Measurements from ENCODE around the gene RCSD1.
"Not testable (repeated sequence)": the region's sequence is repeated elsewhere in the genome, so short reads cannot be mapped to it uniquely, and the experiment has no call there.

RCSD1 gene

DNA sequence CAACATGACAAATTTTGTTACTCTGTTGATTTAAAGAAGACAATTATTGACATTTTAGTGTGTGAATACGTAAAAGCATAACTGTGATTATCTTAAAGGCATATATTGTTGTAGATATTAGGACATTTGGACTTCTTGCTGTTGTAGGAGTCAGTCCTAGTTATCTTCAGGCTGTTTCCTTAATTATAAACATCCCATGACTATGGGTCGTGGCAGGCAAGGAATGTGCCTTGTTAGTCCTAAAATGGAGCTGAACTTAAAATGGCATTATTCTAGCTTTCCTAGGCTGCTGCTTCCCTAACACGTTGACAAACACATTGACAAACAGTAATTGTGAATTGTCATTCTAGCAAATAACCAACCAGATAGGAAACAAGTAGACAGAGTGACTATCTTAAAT is 87.3 kb downstream of the RCSD1 start:
- no peak for DNase-seq

DNA sequence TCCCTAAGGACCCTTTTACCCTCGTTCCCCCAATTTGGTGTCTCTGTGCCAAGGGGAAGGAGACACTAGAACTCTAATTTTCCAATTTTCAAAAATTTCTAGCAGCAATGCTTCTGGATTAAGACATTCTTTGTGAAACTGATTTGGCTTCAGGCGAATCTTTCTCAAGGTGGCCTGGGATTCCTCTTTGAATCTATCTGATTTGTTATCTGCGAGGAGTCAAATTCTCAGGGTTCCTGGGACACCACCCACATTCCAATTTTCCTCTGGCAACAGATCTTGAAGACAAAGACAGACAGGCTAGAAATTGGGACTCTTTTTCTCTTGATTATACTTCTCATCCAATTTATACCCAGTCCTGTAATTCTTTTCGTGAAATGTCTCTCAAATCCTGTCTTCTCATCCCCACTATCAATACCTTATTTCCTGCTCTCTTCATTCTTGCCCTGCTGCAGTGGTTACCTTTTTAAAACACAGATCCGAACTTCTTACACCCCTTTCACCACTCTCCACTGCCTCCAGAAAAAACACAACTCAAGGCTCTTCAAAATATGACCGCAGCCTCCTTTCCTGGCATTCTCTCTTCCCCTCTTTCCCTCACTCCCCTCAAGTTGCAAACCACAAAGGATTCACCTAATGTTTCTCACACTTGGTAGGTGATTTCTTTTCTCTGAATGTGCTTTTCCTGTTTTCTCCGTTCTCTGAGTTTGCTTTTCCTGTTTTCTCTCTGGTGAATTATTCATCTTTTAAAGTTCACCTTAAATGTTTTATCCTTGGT is 89.1 kb downstream of the RCSD1 start:
- DNase-seq, result no peak

DNA sequence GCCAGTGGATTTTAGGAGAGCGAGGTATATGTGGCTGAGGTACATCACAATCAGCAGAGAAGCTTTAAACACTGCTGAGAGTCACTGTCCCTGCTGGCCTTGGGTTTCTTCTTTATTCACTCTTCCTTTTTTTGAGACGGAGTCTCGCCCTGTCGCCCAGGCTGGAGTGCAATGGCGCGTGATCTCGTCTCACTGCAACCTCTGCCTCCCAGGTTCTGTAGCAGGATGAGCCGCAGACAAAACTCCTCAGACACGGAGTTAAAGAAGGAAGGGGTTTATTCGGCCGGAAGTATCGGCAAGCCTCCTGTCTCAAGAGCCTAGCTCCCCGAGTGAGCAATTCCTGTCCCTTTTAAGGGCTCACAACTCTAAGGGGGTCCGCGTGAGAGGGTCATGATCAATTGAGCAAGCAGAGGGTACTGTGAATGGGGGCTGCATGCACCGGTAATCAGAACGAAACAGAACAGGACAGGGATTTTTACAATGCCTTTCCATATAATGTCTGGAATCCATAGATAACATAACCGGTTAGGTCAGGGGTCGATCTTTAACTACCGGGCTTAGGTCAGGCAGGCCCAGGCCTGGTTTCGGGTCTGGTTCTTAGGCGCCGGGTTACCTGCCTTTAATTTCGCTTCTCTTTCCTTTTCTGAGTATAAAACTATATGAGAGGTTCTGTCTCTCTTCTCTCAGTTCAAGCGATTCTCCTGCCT is 89.8 kb downstream of the RCSD1 start:
- DNase-seq, result not testable (repeated sequence)

DNA sequence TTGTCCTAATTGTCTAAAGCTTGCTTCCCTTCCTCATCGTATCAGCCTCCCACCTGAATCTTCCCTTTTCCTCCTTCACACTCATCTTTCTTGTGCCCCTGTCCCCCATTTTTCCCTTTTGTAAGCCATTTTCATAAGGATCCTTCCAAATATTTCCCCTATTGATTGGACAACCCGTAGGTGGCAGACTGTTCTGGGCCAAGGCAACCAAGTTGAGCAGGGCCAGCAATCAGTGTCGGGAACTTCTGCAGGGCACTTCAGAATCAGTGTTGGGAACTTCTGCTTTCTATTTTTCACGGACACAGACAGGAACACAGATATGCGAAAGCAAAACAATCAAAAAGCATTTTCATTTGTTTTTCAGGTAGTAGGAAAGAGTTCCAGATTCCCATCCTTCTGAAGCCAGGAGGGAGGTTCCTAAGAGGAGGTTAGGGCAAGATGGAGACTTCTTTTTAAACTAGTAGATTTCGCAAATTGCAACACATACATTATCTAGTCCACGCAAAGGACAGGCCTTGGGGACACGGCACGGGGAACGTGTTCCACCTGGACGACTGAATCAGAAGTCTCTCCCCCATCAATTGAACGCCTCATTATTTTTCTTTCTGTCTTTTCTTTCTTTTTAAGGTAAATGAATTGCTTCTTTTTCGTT is 91.1 kb downstream of the RCSD1 start:
- no peak for DNase-seq

DNA sequence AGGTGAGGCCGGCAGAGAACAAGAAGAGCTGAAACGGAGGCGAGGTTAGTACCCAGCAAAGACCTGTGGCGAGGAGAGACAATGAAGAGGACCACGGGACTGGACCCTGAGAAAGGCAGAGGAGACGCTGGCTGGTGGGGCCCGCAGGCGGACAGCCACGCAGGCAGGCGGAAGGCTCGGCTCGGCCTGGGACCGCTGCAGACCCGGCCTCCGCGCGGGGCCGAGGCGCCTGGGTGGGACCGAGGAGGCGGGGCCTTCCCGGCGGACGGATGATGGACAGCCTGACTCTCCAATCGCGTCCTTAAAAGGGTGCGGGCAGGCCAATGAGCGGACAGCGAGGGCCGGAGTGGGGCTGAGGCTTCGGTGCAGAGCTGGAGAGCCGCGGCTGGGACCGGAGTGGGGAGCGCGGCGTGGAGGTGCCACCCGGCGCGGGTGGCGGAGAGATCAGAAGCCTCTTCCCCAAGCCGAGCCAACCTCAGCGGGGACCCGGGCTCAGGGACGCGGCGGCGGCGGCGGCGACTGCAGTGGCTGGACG is 91.7 kb downstream of the RCSD1 start, which contains the start of gene MPZL1:
TSS of gene MPZL1 (plus strand) at position 366 of the 535 bp plus-strand sequence. CDS start 170 bp downstream, outside the sequence.
- DNase-seq, result peak; percentile 82

DNA sequence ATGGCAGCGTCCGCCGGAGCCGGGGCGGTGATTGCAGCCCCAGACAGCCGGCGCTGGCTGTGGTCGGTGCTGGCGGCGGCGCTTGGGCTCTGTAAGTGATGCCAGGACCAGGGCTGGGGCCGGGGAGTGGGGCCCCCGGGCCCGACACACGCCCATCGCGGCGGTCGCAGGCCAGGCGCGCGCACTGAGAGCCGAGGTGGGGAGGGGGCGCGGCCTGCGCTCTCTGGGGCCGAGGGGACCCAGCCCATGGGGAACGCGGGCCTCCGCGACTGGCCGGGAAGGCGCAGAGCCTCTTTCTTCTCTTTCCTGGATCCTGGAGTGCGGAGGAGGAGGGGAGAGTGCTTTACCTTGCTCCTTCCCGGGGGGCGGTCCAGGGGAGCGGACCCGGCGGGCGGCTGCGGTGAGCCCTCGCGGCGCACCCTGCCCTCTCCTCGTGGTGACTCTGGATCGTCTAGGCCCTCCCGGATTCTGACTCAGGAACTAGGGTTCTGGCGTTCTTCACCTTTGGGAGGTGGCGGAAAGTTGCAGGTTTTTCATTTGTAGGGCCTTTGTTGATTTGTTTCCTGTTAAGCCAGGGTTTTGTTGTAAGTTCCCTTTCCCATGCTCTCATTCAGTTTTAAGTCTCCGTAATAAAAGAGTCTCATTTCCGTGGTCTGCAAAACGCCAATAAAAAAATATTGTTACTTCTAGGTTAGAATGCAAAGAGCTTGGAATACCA is 92.3 kb downstream of the RCSD1 start:
- DNase-seq, result peak; percentile 28

DNA sequence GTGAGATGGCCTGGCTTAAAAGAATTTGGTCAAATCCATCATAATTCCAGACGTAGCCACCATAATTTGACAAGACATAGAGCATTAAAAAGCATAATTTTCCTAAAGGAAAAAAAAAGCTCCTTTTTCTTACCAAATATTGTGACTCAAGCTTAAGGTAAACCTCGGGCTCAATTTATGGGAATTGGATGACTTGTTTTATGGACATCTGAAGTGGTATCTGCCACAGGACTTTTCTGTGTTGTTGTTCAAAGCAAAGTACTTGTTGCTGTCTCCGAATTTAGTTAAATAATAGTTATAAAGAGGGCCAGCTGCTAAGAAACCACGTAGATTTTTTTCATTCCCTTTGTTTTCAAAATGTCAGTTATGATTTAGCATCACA is 92.8 kb downstream of the RCSD1 start:
- no peak for DNase-seq

DNA sequence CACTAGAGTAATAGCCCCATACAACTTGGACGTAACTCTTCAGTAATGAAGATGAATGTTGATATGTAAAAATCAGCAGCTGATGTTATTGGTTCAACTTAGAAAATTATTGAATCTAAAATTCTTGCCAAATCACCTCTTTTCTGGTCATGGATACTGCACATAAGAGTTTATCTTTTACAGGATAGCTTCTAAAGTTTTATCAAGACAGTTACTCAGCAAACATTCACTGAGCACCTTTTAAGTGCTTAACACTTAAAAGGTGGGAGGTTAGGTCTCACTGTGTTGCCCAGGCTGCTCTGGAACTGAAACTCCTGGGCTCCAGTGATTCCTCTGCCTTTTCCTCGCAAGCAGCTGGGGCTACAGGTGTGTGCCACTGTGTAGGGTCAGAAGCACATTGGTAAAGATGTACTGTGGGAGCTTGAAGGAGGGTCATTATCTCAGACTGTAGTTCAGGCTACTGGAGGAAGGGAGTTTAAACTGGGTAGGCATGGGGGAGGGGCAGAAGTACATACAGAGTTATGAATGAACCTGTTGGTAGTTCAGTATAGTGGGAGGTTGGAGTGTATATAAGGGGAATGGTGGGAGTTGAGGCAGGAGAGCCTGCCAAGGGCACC is 93.8 kb downstream of the RCSD1 start:
- no peak for DNase-seq

DNA sequence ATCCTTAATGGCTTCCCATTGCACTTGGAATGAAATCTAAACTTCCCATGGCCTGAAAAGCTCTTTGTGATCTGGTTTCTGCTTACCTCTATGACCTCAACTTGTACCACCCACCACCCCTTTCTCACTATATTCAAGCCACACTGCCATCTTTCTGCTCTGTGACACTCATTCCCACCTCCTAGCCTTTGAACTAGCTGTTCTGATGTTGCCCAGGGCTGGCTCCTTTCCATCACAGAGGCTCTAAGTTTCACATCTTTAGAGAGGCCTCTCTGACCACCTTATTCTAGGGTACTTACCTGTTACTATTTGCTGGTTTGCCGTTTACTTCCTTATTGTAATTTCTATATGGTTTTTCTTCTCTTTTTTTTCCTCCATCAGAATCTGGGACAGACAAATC is 96.0 kb downstream of the RCSD1 start:
- no peak for DNase-seq

DNA sequence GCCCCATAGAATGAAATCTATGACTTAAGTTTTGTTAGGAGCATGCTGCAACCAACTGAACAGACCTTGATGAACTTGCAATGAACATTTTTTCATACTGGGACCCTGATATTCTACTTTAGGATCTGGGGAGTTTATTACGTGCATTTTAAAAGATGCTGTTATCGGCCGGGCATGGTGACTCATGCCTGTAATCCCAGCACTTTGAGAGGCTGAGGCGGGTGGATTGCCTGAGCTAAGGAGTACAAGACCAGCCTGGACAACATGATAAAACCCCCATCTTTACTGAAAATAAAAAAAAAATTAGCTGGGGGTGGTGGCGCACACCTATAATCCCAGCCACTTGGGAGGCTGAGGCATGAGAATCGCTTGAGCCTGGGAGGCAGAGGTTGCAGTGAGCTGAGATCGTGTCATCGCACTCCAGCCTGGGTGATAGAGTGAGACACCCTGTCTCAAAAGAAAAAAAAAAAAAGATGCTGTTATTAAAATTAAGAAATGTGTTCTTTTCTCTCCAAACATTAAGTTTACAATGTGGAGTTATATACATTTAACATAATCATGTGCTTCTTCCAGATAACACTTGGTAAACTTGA is 98.9 kb downstream of the RCSD1 start:
- DNase-seq, result no peak

DNA sequence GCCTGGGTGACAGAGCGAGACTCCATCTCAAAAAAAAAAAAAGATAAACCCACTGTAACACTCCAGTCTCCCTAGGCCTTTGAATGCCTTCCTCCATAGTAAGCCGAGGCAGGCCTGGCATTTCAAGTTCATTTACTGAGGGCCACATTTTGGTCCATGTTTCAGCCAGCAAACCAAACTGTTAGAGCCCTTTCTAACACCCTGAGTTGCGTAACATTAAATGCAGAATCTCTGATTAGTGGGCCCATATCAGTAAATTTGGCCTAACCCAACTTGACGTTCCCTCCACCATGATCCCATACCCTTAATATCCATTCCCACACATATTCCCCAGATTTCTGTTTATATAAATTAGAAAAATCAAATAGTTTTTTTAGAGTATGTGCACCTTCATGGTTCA is 104.2 kb downstream of the RCSD1 start:
- no peak for DNase-seq

DNA sequence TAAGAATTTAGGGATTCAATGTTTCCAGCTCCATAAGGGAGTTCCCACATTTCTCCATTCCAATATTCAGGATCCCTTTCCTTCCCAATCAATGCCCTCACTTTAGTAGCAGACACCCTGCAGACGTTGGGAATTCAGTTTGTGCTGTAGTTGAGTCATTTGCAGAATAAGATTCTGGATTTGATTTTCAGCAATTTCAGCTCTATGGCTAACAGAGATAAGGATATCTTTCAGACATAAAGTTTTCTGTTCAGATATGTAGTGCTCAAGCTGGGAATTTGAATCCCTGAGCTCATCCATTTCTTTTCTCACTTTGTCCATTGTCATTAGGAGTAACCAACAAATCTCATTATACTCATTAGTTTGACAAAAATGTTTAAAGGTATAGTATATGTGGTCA is 104.8 kb downstream of the RCSD1 start:
- no peak for DNase-seq

DNA sequence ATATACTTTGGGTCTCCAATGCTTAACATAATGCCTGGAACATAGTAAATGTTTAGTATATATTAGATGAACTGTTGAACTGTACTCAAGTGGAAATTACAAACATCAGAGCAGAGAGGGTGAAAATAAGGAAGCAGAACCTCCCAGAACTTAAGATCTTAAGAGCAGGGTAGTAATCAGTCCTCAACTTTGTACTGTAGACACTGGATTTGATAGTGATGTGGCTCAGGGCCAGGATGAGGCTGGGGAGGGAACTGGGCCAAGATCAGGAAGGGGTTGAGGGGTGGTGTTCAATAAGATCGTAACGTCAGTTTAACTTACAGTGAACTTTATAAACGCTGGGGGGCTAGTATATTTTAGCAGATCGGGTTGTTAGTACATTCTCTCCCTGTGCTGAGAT is 107.1 kb downstream of the RCSD1 start:
- DNase-seq, result no peak

DNA sequence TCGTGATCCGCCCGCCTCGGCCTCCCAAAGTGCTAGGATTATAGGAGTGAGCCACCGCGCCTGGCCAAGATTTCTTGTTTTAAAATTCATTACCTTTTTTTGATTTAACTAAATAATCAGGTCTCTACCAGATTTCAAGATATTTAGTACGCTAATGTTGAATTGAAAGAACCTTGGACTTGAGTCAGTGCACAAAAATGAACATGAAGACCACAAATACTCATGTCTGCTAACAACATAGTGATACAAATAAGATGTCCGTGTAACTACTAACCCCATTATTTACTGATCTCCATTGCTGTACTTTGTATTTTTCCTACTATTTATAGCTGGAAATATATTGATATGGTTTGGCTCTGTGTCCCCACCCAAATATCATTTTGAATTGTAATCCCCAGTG is 108.1 kb downstream of the RCSD1 start:
- DNase-seq, result no peak

DNA sequence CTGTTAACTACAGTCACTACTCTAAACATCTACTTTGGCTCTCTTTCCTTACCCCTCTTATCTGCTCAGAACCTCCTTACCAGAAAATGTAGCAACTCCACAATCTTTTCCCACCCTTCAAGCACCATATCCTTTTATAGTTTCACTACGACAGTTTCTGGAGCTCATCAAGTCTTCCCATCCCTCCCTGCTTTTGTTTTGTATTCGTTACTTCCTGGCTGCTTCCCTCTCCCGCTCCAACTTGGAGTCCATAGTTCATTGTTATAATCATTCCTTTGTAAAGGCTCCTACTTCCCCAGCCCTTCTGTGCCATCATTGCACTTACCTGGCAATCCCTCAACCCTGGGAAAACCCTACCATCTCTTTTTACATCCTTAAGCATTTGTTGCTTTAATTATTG is 109.7 kb downstream of the RCSD1 start:
- DNase-seq, result no peak

DNA sequence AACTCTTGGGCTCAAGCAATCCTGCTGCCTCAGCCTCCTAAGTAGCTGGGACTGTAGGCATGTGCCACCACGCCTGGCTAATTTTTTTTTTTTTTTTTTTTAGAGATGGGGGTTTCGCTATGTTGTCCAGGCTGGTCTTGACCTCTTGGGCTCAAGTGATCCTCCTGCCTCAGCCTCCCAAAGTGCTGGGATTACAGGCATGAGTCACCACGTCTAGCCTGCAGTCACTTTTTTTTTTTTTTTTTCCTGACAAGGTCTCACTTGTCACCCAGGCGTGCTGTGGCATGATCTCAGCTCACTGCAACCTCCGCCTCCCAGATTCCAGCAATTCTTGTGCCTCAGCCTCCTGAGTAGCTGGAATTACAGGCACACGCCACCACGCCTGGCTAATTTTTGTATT is 111.1 kb downstream of the RCSD1 start:
- DNase-seq, result not testable (repeated sequence)

DNA sequence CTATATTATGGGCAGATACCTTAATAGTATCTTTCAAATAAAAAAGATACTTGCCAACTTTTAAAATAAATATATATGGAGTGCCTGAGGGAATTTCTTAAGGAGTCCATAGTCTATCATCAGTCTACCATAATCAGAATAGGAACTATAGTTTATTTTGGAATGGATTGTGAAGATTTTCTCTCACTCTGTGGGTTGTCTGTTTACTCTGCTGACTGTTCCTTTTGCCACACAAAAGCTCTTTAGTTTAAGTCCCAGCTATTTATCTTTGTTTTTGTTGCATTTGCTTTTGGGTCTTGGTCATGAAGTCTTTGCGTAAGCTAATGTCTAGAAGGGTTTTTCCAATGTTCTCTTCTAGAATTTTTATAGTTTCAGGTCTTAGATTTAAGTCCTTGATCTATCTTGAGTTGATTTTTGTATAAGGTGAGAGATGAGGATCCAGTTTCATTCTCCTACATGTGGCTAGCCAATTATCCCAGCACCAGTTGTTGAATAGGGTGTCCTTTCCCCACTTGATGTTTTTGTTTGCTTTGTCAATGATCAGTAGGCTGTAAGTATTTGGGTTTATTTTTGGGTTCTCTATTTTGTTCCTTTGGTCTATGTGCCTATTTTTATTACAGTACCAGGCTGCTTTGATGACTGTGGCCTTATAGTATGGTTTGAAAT is 112.5 kb downstream of the RCSD1 start:
- not testable (repeated sequence) for DNase-seq

DNA sequence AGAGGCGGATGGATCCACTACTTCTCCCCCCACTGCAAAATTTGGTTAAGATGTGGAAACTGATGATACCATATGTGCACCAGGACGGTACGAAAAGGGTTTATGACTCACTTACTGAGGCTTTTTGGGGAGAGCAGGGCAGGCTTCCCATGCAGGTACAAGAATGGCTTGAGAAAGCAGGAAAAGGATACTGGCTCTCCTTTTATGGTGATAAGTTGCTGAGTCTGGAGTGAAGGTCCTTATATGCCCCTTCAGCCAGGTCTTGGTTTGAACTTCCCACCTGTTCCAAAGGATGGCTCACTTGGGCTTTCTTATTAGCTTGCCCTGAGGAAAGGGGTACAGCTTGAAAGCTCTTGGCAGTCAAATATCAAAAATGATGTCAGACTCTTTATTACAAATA is 114.9 kb downstream of the RCSD1 start:
- DNase-seq, result no peak

DNA sequence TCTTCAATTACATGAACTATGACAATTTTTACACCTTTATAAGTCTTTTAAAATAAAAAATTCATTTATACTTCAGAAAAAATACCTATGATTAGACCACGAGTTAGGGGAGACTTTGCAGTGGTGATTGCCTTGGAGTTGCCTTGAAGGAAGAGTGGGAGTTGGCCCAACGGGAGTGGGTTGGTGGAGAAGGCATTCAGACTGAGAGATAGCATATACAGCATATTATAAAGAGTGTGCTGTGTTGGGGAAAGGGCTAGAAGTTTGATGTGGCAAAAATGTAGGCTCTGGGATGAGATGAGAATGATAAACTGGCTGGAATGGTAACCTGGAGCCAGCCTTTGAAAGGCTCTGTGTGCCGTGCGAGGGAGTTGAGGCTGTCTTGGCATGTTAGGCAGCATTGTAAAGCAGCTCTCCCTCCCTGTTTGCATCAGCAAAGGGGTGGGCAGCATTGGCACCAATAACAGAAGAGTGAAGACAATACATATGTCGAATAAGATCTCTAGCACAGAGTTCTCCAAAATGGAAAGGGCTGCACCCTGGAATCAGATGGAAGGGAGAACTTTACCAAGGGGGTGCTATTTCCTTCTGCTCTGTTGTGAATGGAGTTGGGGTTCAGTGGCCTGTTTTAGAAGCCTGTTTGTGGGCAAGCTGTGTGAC is 116.1 kb downstream of the RCSD1 start:
- DNase-seq, result no peak

DNA sequence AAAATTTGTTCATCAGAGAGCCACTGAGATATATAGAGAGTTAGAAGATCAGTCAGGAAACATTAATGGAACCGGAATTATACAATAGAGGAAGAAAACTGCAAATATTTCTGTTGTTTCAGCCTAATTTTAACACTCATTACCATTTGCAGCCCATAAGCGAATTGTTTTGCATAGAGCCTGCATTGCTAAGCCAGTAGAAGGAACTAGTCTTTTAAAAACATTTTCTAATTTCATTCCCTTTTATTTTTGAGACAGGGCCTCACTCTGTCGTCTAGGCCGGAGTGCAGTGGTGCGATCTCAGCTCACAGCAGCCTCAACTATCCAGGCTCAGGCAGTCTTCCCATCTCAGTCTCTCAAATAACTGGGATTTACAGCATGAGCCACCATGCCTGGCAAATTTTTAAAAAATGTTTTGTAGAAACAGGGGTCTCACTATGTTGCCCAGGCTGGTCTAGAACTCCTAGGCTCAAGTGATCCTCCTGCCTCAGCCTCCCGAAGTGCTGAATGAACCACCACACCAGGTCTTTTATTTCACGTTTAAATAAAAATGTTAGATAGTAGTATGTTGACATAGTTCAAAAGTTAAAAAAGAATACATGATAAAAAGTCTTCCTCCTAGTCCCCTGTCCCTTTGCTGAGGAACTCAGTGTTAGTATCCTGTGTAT is 117.1 kb downstream of the RCSD1 start:
- no peak for DNase-seq
